D721Med (cell line): ENCODE results near the gene BUD13.
"Not testable (repeated sequence)": the region's sequence is repeated elsewhere in the genome, so short reads cannot be mapped to it uniquely, and the experiment has no call there.

ENCODE experiments used
- DNase-seq: peaks from one replicate; pipeline ENCODE4 v3.0.0; 2011; ENCODE audit warnings: low spot score; ENCODE audit not compliant: insufficient read length
- FAIRE-seq: peaks from 2 replicates; lab custom pipeline; 2011; peaks lifted over from hg19 to GRCh38; lab: Jason Lieb, UNC
- TF ChIP-seq, protein P1 (sequence below): IDR thresholded peaks from 2 replicates; pipeline ENCODE4 v1.5.1; 2012; ENCODE audit warnings: mild to moderate bottlenecking, control low read depth; ENCODE audit not compliant: insufficient read depth; ENCODE audit errors: missing control alignments

The BUD13 gene

GRCh38 chr11:116776522-116776984 is 3.8 kb upstream of the BUD13 start:
- FAIRE-seq, result no peak
- no peak for DNase-seq
- TF ChIP-seq, protein P1, sequence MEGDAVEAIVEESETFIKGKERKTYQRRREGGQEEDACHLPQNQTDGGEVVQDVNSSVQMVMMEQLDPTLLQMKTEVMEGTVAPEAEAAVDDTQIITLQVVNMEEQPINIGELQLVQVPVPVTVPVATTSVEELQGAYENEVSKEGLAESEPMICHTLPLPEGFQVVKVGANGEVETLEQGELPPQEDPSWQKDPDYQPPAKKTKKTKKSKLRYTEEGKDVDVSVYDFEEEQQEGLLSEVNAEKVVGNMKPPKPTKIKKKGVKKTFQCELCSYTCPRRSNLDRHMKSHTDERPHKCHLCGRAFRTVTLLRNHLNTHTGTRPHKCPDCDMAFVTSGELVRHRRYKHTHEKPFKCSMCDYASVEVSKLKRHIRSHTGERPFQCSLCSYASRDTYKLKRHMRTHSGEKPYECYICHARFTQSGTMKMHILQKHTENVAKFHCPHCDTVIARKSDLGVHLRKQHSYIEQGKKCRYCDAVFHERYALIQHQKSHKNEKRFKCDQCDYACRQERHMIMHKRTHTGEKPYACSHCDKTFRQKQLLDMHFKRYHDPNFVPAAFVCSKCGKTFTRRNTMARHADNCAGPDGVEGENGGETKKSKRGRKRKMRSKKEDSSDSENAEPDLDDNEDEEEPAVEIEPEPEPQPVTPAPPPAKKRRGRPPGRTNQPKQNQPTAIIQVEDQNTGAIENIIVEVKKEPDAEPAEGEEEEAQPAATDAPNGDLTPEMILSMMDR, result no peak

DNA sequence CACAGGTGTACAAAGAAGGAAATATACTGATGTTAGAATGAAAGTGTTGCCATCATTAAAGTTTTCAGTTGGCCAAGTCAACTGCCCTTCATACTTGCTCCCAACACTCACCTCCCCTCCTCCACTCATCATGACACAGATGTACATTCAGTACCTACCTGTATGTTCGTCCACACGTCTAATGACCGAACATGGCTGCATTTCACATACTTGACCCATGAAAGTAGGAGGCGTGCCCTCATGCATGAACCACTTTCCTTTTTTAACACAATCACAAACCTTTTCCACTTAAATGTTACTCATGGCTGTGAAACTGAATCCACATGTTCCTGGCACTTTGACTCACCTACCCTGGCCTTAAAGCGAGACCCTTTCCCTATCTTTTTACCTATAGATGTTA is 3.2 kb upstream of the BUD13 start:
- no peak for FAIRE-seq
- DNase-seq, result no peak
- TF ChIP-seq, protein P1, result no peak

GRCh38 chr11:116774661-116775060 is 1.9 kb upstream of the BUD13 start:
- TF ChIP-seq, protein P1, result no peak

DNA sequence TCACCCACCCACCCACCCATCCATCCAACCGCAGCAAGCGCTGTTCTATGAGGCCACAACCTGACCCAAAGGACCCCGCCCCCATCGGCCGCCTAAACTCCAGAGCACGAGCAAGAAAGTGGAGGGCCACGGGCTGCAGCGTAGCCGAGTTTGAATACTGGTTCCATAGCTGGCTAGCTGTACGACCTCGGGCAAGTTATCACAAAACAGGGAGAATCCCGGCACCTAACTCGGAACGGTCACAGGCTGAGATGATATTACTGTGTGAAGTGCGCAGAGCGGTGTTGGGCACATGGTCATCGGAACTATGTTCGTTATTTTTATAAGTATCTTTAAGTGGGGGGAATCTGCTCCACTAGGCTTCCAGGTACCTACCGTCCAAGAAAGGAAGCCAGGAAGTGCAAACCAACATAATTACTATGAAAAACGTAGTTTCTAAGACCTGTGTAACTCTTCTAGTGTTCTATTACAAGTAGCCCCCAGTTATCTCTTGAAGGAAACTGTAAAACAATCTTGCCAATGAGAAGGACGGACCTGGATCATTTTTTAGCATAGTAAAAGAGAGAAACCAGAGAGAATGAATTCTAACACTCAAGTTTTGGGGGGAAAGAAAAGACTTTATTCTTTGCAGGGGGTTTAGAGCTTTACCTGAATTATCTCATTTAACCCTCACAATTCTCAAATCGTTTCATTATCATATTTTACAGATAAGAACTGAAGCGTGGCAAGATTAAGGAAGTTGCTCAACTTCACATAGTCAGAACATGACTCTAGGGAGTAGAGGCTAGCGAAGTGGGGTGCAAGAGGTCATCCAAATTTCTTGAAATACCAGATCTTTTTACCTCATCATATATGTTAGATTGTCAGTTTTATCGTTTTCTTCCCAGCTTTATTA is 663 bp upstream of the BUD13 start:
- no peak for FAIRE-seq
- TF ChIP-seq, protein P1, result no peak
- DNase-seq, result no peak

More at GRCh38 chr11:116774661-116775060, 1.9 kb upstream of the BUD13 start:
- no peak for DNase-seq
- no peak for FAIRE-seq

GRCh38 chr11:116771935-116772334 is 852 bp downstream of the BUD13 start:
- DNase-seq, result no peak
- TF ChIP-seq, protein P1, result no peak
- FAIRE-seq, result no peak

DNA sequence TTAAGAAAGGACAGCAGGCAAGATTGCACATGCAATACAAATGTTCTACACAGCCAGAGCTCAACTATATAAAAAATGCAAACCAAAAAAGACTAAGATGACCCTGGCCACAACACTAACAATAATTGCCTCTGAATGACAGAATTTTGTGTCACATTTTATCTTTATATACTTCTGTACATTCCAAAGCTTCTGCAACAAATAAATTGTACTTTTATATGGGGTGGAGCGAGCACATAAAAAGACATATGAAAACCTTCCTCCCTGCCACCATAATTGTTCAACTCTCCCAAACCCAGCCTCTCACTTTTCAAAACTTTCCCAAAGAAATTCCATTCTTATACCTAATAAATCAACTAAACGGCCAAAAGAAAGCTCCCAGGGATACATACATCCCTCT is 10.7 kb downstream of the BUD13 start:
- DNase-seq (no peak), FAIRE-seq (no peak)
- TF ChIP-seq, protein P1, result no peak

DNA sequence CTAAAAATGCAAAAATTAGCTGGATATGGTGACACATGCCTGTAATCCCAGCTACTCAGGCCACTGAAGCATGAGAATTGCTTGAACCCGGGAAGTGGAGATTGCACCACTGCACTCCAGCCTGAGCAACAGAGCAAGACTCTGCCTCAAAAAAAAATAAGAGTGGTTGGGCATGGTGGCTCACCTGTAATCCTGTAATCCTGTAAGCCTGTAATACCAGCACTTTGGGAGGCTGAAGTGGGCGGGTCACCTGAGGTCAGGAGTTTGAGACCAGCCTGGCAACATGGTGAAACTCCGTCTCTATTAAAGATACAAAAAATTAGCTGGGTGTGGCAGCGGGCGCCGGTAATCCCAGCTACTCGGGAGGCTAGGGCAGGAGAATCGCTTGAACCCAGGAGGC is 16.7 kb downstream of the BUD13 start:
- not testable (repeated sequence) for FAIRE-seq, DNase-seq
